RPMI8226 (cell line): ENCODE data around the gene DISP2.
A peak's percentile ranks its signal among the peaks of the same experiment; 100 is the strongest.

Experiments
- DNase-seq: peaks from one replicate; pipeline ENCODE4 v3.0.0-alpha.2; 2015

DISP2 gene

GRCh38 chr15:40345225-40345866, 12.7 kb upstream of the DISP2 start:
- DNase-seq, result no peak

DNA sequence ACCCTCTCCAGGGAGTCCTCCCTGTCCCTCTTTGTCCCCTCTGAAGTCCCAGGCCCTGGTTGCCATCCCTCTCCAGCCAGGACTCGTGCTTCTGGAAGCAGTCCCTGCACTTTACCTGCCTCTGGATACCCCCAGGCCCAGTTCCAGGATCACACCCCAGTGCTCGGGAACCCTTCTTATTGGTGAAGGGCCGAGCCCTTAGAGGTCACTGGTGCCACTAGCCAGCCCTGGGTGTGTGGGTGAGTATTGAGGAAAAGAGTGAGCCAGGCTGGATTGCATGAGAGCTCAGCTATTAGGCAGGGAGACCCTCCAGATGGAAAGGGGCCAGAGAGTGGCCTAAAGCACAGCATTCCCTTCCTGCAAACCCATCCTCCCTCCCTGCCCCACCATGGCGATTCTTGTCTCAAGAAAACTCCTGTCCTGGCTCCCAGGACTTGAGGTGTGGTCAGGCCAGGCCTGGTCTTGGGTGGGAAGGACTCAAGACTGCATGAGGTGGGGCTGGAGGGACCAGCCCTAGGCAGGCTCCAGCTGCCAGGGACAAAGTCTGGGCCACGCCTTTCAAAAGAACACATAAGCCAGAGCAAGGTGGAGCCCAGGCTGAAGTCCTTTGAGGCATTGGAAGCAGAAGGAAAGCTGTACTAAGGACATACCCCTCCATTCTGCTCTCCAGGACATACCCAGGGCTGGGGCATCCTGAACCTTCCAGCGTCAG, 12.0 kb upstream of the DISP2 start:
- DNase-seq, result no peak

GRCh38 chr15:40346579-40347558, 11.2 kb upstream of the DISP2 start:
- no peak for DNase-seq

GRCh38 chr15:40347559-40348473, 10.2 kb upstream of the DISP2 start:
- no peak for DNase-seq

DNA sequence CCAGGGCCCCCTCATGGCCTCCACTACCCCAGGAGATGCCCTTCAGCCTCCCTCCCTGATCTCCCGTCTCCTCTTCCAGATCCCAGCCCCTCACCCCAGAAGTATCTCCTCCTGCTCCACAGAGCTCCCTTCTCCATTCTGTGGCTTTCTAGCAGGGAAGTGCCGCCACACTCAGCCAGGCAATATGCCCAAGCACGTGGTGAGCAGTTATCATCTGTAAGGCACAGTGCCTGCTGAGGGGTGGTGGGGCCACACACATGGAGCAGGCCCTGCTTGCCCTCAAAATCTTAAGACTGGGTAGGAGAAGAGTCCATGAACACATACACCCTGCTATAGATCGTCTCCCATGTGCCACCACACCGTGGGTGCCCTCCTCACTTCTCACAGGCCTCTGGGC, 9.5 kb upstream of the DISP2 start:
- no peak for DNase-seq

DNA sequence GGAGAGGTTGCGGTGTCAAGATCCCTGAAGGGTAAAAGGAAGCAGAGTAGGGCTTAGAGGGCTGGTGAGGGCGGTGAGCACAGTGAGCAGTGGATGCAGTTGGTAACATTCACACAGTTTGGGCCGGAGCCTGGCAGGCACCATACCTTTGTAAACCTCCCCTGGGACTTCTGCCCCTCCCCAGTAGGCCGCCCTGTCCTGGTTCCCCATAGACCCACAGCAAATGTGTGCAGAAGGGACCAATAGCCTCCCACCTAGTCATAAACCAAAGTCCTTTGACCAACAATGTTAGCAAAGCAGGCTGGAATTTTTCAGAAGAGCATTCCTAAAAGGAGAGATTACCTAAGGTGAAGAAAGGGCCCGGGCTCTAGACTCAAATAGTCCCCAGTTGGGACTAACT, 8.9 kb upstream of the DISP2 start:
- no peak for DNase-seq

DNA sequence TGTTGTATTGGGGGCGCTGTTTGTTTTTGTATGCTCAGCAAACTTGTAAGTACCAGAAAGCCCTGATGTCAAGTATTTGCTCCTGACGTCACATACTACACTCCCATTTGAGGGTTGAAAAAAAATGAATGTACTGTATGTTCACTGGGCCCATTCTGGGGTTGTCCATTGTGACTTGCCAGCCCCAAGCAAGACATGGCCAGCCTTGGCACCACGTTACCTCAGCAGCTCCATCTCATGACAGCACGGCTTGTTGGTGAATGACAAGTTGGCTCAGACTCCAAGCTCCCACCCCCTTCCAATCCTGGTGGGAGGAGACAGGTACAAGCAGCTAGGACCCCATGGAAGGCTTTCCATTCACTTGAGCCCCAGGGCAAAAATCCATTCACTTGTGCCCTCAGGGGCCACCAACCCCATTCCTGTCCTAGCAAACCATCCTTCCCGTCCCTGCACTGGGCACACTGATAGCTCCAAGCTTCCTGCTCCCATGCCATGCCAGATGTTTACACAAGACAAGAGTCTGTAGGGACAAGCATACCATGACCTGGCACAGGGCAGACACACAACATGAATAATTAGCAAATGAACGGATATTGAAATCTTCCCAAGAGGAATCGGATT, 5.6 kb upstream of the DISP2 start:
- DNase-seq, result no peak

- DNase-seq, result no peak
Measured at GRCh38 chr15:40353697-40354096, 4.3 kb upstream of the DISP2 start.

DNA sequence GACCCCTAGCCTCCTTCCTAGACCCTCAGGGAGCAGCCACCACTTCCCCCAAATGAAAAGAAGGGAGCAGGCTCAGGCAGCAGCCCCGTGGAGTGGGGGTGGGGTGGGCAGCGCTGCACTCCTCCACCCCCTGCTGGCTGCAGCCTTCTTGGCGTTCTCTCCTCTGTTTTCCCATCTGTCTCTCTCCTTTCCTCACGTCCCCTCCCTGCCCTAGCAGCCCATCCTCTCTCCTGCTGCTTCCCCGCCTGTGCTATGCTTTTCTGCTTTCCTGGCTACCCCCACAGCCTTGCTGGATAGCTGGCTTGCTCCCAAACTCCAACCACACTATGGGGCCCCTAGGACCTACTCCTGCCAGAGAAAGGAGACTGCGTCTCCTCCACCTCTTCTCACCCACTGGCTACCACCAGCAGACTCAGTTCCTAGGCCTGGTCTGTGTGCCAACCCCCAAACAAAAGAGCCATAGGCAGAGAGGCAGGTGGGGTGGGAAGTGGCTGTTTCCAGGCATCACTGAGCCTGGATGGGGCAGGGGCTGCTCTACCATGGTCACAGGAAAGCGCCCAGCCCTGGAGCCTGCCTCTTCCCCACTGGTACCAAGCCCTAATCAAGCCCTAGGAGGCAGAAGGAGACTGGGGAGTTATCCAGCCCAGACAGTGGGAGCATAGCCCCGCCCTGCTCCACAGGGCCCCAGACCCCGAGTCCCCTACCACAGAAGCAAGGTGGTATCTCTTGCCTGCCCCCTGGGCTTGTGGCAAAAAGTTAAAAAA, 3.4 kb upstream of the DISP2 start:
- DNase-seq, result peak; percentile 51

- no peak for DNase-seq
Measured at GRCh38 chr15:40355976-40356585, 1.9 kb upstream of the DISP2 start.

- DNase-seq, result no peak
Measured at GRCh38 chr15:40357246-40357645, 773 bp upstream of the DISP2 start.

DNA sequence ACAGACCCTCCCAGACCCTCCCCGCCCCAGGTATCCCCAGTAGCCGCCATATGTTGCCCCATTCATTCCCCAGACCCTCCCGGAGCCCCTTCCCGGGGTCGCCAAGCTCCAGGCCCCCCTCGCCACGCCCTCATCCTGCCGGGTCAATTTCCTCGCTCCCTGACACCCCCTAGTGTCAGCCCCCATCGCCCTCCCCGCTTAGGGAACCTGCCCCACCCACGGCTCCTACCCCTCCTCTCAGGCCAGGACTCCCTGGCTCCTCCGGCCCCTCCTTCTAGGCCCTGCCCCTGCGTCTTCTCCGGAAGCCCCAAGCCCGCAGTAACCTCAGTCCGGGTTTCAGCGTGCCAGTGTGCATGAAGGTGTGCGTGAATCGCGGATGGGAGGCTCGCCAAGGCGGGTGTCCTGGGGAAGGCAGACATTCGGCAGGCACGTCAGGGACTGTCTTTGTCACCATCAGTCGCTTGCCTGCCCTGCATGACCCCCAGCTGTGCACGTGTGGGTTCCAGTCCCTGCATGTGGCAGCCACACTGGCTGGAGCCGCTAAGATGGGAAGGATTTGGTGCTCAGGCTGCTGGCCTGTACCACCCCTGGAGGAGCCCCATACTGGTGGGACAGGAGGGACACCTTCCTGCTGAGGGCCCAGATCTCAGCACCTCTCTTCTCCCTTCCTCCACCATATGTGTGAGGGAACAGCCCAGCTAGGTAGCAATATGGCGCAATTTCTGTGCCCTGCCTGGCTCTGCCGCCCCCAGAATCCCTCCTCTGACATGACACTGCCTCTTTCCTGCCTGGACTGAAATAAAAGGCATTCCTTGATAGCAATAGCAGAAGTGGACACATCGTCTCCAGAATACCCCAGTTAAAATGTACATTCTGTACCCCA, 693 bp downstream of the DISP2 start:
- DNase-seq, result peak; percentile 66

GRCh38 chr15:40360015-40360414, 2.0 kb downstream of the DISP2 start:
- DNase-seq, result no peak

DNA sequence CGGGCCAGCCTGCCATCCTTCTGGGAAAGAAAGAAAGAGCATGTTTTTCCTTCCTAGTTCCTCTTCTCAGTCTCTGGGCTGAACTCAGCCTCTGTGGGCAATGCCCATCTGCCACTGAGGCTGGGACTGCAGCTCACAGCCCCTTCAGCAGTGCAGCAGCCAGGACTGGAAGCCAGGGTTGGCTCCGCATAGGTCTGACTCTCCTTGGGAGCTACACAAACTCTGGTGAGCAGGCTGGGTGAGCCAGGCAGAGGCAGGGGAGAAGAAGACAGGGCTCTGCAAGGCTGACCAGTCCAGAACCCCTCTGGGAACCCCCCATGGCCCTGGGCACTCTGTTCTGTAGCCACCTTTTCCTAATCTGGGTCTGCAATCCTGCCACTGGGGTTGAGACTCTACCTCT, 3.6 kb downstream of the DISP2 start:
- DNase-seq, result no peak

DNA sequence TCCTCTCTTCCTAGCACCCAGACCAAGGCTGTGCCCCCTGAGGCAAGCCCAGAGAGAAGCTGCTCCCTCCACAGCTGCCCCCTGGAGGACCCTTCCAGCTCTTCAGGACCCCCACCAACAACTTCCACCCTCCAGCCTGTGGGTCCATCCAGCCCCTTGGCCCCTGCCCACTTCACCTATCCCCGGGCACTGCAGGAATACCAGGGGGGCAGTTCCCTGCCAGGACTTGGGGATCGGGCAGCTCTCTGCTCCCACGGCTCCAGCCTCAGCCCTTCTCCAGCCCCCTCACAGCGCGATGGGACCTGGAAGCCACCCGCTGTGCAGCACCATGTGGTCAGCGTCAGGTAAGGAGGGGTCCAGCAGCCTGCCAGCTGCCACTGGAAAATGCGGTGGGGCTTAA, 5.6 kb downstream of the DISP2 start:
- DNase-seq, result no peak

DNA sequence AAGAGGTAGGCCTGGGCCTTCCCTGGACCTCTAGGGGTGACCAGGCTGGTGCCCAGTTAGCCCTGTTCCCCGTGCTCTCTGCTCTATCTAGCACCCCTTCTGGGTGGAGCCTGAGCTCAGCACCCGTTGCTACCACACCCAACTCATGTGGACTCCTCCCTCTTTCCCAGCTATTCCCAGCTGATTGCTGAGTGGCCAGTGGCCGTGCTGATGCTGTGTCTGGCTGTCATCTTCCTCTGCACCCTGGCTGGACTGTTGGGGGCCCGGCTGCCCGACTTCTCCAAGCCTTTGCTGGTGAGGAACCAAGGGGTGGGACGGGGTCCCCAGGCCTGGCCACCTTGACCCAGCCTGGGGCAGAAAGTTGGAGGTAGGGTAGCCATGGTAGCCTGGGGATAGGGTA, 6.2 kb downstream of the DISP2 start:
- no peak for DNase-seq

DNA sequence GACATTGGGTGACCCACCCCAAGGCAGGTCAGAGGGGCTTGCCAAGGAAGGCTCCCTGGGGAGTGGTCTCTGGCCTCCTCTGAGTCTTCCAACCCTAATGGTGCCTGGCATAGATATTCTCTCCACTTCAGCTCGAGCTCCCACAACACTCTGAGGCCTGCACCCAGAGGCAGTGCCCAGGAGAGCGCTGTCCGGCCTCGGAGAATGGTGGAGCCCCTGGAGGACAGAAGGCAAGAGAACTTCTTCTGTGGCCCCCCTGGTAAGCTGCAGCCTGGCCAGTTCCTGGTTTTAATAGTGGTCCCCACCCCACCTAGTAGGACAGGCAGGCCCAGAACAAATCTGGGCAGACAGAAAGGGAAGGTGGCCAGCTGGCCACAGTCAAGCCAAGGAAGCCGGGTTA, 7.0 kb downstream of the DISP2 start:
- DNase-seq, result no peak

DNA sequence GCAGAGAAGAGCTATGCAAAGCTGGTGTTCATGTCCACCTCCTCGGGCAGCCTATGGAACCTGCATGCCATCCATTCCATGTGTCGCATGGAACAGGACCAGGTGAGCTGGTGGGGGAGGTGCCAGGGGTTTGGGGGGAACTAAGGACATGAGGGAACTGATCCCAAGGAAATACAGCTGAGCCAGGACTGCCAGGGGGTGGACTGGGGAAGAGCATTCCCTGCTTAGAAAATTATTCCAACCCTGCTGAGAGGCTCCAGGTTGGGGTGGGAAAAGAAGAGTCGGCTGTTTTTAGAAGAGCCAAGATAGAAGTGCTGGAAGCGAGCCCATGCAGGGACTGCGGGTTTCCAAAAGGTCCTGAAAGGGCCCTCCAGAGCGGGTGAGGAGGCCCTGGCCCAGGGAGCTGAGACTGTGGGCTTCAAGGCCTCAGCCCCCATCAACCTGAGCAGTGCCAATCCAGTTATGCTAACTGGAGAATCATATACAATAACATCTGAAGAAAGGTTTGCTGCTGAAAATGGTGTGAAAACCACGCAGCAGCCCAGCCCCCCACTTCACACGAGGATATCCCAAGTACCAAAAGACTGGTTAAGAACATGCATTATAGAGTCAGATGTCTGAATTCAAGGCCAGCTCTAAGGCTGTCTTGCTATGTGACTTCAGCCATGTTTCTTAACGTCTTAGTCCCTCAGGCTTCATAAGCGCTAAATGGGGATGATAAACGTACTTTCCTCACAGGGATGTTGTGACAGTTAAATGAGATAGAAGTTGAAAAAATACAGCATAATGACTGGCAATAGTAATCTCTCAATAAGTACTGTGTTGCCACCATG, 7.8 kb downstream of the DISP2 start:
- no peak for DNase-seq
